MM.1S (cell line): Measurements from ENCODE around the gene OTOP3.

Experiments used
- CTCF ChIP-seq: fragments of 300-600 bp; sonication (generic); IDR thresholded peaks from 2 replicates; pipeline ENCODE4 v1.5.1; 2016; ENCODE audit warnings: antibody characterized with exemption, low read length, mixed read lengths
- EZH2 ChIP-seq: fragments of 300-600 bp; sonication (generic); optimal IDR thresholded peaks from 2 replicates; pipeline ENCODE3; 2017; ENCODE audit warnings: low read depth, mild to moderate bottlenecking, antibody characterized with exemption, low read length, mixed read lengths

- no peak for TF ChIP-seq CTCF
- TF ChIP-seq EZH2 = no peak
Measured at GRCh38 chr17:74928786-74929185, 6.9 kb upstream of the OTOP3 start.
